Measurements from ENCODE around the gene CDK14. TPM values are rescaled to one million over a fixed set of nuclear protein-coding genes. Genes with fewer than 3 reads are reported as not detected.

The CDK14 gene
- total and polyA plus RNA-seq, 5 donors from 2014 or later, result 0.58 to 4.0 (median 2.3) TPM

DNA sequence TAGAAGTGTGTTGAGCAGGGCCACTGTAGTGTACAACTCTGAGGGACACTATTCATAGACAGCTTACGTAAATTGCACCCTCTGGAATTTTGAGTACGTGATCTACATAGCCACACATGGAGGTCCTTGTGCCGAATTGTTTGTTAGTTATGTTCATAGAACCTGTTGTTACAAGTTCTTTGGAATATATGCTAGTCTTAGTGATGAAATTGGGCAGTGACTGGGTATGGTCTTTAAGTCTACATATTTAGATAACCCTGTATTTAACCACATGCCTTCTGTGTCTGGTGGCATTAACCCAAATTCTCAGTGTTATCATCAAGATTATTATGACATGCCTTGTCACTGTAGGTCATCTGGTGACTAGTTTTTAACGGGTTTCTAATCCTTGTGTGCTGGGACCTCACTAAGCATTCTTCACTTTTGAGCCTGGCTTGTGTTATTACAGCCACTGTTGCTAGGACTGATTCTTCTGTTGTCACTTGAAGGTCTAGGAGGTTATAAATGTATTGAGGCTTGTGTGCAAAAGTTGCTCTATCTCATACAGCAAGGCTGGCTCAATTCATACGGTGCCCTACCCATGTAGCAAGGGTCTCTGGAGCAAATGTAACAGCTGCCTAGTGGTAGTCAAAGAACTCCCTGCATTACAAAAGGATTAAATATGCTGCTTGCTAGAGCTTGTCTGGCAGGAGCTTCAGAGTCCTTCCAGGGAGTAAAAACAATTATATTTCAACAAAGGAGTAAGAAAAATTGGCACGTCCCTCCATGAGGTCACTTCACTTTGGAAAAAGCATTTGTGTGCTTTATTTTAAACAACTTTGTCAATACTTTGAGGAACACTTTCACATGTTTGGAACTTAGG lies 65.4 kb downstream of the CDK14 start:
- DNase-seq, result no peak
- no peaks in the 10 kb centered on the region for H3K36me3 ChIP-seq (ENCODE audit: control insufficient read depth, insufficient read depth, low read length)
- no peaks in the 10 kb centered on the region for H3K4me1 ChIP-seq (ENCODE audit: control insufficient read depth, insufficient read depth, low read length, poor library complexity, severe bottlenecking)
- no peaks in the 10 kb centered on the region for H3K36me3 Mint-ChIP-seq
- H3K9me3 ChIP-seq (ENCODE audit: control insufficient read depth in 2 of 2, low read length in 2 of 2), result no peaks in the 10 kb centered on the region
- no peaks in the 10 kb centered on the region for H3K27me3 Mint-ChIP-seq
- H3K4me3 ChIP-seq (ENCODE audit: low read depth, low read length), result no peak overlapping the region
- H3K27ac Mint-ChIP-seq, result no peak overlapping the region
- no peaks in the 10 kb centered on the region for H3K4me1 Mint-ChIP-seq
- no peak overlapping the region for H3K27ac ChIP-seq (ENCODE audit: insufficient read depth, low read length, poor library complexity, severe bottlenecking)
- no peaks in the 10 kb centered on the region for H3K27me3 ChIP-seq (ENCODE audit: control insufficient read depth, insufficient read depth, low read length)
- no peak for ATAC-seq (ENCODE audit: low read depth in 2 of 2)
- peaks cover 0 to 9% (median 0%) of the 10 kb centered on the region in 7 donors for H3K9me3 Mint-ChIP-seq
- H3K4me3 Mint-ChIP-seq, result no peak overlapping the region

DNA sequence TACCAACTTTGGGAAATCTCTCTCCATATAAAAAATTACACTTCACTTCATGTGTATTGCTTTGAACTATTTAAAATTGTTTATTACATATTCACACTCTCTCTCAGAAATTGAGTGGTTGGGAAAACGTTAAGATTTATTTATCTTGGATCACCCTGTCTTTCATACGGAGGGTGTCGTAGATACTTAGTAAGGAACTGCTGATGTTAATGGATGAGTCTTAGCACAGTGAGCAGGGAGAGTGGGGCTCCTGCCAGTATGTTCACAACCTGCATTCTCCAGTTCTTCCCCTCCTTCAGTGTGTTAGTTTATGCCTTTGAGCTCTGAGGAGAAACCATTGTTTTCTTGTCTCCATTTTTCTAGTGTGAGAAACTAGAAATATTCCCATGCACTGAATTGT lies 67.1 kb downstream of the CDK14 start:
- no peaks in the 10 kb centered on the region for H3K36me3 Mint-ChIP-seq
- H3K27me3 ChIP-seq (ENCODE audit: control insufficient read depth, insufficient read depth, low read length), result no peaks in the 10 kb centered on the region
- no peak for ATAC-seq (ENCODE audit: low read depth in 2 of 2)
- H3K4me1 ChIP-seq (ENCODE audit: control insufficient read depth, insufficient read depth, low read length, poor library complexity, severe bottlenecking), result no peaks in the 10 kb centered on the region
- no peaks in the 10 kb centered on the region for H3K27me3 Mint-ChIP-seq
- H3K9me3 Mint-ChIP-seq, result peaks cover 0 to 9% (median 0%) of the 10 kb centered on the region in 7 donors
- H3K4me1 Mint-ChIP-seq, result no peaks in the 10 kb centered on the region
- H3K4me3 Mint-ChIP-seq, result no peak overlapping the region
- no peak overlapping the region for H3K27ac Mint-ChIP-seq
- H3K36me3 ChIP-seq (ENCODE audit: control insufficient read depth, insufficient read depth, low read length), result no peaks in the 10 kb centered on the region
- H3K27ac ChIP-seq (ENCODE audit: insufficient read depth, low read length, poor library complexity, severe bottlenecking), result no peak overlapping the region
- DNase-seq, result no peak
- H3K9me3 ChIP-seq (ENCODE audit: control insufficient read depth in 2 of 2, low read length in 2 of 2), result no peaks in the 10 kb centered on the region
- no peak overlapping the region for H3K4me3 ChIP-seq (ENCODE audit: low read depth, low read length)

GRCh38 chr7:90666186-90666585 lies 70.1 kb downstream of the CDK14 start:
- no peaks in the 10 kb centered on the region for H3K4me1 ChIP-seq (ENCODE audit: control insufficient read depth, insufficient read depth, low read length, poor library complexity, severe bottlenecking)
- no peaks in the 10 kb centered on the region for H3K27me3 Mint-ChIP-seq
- H3K9me3 Mint-ChIP-seq, result peaks cover 0 to 6% (median 0%) of the 10 kb centered on the region in 7 donors
- H3K36me3 ChIP-seq (ENCODE audit: control insufficient read depth, insufficient read depth, low read length), result no peaks in the 10 kb centered on the region
- no peak overlapping the region for H3K4me3 ChIP-seq (ENCODE audit: low read depth, low read length)
- H3K27ac Mint-ChIP-seq, result no peak overlapping the region
- no peaks in the 10 kb centered on the region for H3K27me3 ChIP-seq (ENCODE audit: control insufficient read depth, insufficient read depth, low read length)
- no peak overlapping the region for H3K4me3 Mint-ChIP-seq
- DNase-seq (no peak), ATAC-seq (ENCODE audit: low read depth in 2 of 2) (no peak)
- no peaks in the 10 kb centered on the region for H3K9me3 ChIP-seq (ENCODE audit: control insufficient read depth in 2 of 2, low read length in 2 of 2)
- H3K4me1 Mint-ChIP-seq, result no peaks in the 10 kb centered on the region
- H3K27ac ChIP-seq (ENCODE audit: insufficient read depth, low read length, poor library complexity, severe bottlenecking), result no peak overlapping the region
- H3K36me3 Mint-ChIP-seq, result no peaks in the 10 kb centered on the region

- Mint-ChIP-seq H3K27me3 (no peaks in the 10 kb centered on the region), H3K4me3 (no peak overlapping the region), H3K36me3 (no peaks in the 10 kb centered on the region), H3K27ac (no peak overlapping the region), H3K4me1 (no peaks in the 10 kb centered on the region), H3K9me3 (peaks cover 0 to 10% (median 0%) of the 10 kb centered on the region in 7 donors)
- no peak overlapping the region for H3K27ac ChIP-seq (ENCODE audit: insufficient read depth, low read length, poor library complexity, severe bottlenecking)
- no peak overlapping the region for H3K4me3 ChIP-seq (ENCODE audit: low read depth, low read length)
- no peaks in the 10 kb centered on the region for H3K36me3 ChIP-seq (ENCODE audit: control insufficient read depth, insufficient read depth, low read length)
- no peaks in the 10 kb centered on the region for H3K27me3 ChIP-seq (ENCODE audit: control insufficient read depth, insufficient read depth, low read length)
- H3K4me1 ChIP-seq (ENCODE audit: control insufficient read depth, insufficient read depth, low read length, poor library complexity, severe bottlenecking), result no peaks in the 10 kb centered on the region
- DNase-seq (no peak), ATAC-seq (ENCODE audit: low read depth in 2 of 2) (no peak)
- H3K9me3 ChIP-seq (ENCODE audit: control insufficient read depth in 2 of 2, low read length in 2 of 2), result no peaks in the 10 kb centered on the region
Measured at GRCh38 chr7:90668992-90669391, 72.9 kb downstream of the CDK14 start.

GRCh38 chr7:90669492-90669891 lies 73.4 kb downstream of the CDK14 start:
- Mint-ChIP-seq H3K36me3 (no peaks in the 10 kb centered on the region), H3K27me3 (no peaks in the 10 kb centered on the region), H3K27ac (no peak overlapping the region), H3K4me1 (no peaks in the 10 kb centered on the region), H3K4me3 (no peak overlapping the region), H3K9me3 (peaks cover 0 to 10% (median 0%) of the 10 kb centered on the region in 7 donors)
- ATAC-seq (ENCODE audit: low read depth in 2 of 2) (no peak), DNase-seq (no peak)
- Histone ChIP-seq H3K4me3 (ENCODE audit: low read depth, low read length) (no peak overlapping the region), H3K27me3 (ENCODE audit: control insufficient read depth, insufficient read depth, low read length) (no peaks in the 10 kb centered on the region), H3K36me3 (ENCODE audit: control insufficient read depth, insufficient read depth, low read length) (no peaks in the 10 kb centered on the region), H3K27ac (ENCODE audit: insufficient read depth, low read length, poor library complexity, severe bottlenecking) (no peak overlapping the region), H3K9me3 (ENCODE audit: control insufficient read depth in 2 of 2, low read length in 2 of 2) (no peaks in the 10 kb centered on the region), H3K4me1 (ENCODE audit: control insufficient read depth, insufficient read depth, low read length, poor library complexity, severe bottlenecking) (no peaks in the 10 kb centered on the region)

DNA sequence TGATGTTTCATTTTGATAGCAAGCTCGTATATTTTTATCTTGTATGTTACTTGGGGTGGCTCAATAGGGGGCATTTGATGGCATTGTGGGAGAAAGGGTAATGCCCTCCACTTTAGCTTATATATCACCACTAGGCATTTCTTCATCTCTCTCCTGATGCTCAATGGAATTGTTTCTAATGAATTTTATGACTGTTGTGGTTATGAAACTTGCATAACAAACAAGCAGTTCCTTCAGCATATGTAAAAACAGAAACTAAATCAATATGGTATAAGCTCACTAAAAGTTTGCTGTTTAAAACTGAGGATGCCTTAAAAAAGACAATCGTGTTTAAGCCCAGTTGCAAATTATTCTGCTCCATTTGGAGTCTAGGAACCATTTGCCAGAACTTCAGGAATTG lies 75.5 kb downstream of the CDK14 start:
- H3K36me3 ChIP-seq (ENCODE audit: control insufficient read depth, insufficient read depth, low read length), result no peaks in the 10 kb centered on the region
- H3K9me3 ChIP-seq (ENCODE audit: control insufficient read depth in 2 of 2, low read length in 2 of 2), result no peaks in the 10 kb centered on the region
- no peaks in the 10 kb centered on the region for H3K4me1 ChIP-seq (ENCODE audit: control insufficient read depth, insufficient read depth, low read length, poor library complexity, severe bottlenecking)
- no peaks in the 10 kb centered on the region for H3K4me1 Mint-ChIP-seq
- H3K36me3 Mint-ChIP-seq, result no peaks in the 10 kb centered on the region
- no peaks in the 10 kb centered on the region for H3K27me3 ChIP-seq (ENCODE audit: control insufficient read depth, insufficient read depth, low read length)
- no peaks in the 10 kb centered on the region for H3K27me3 Mint-ChIP-seq
- no peak overlapping the region for H3K27ac Mint-ChIP-seq
- H3K4me3 ChIP-seq (ENCODE audit: low read depth, low read length), result no peak overlapping the region
- H3K27ac ChIP-seq (ENCODE audit: insufficient read depth, low read length, poor library complexity, severe bottlenecking), result no peak overlapping the region
- no peak overlapping the region for H3K4me3 Mint-ChIP-seq
- ATAC-seq (ENCODE audit: low read depth in 2 of 2), result no peak
- no peak for DNase-seq
- peaks cover 0 to 11% (median 0%) of the 10 kb centered on the region in 7 donors for H3K9me3 Mint-ChIP-seq

- no peak for ATAC-seq (ENCODE audit: low read depth in 2 of 2)
- H3K9me3 Mint-ChIP-seq, result peaks cover 0 to 11% (median 0%) of the 10 kb centered on the region in 7 donors
Measured at GRCh38 chr7:90672210-90672609, 76.1 kb downstream of the CDK14 start.

GRCh38 chr7:90674625-90675024 lies 78.5 kb downstream of the CDK14 start:
- H3K9me3 ChIP-seq (ENCODE audit: control insufficient read depth in 2 of 2, low read length in 2 of 2), result no peaks in the 10 kb centered on the region
- H3K4me3 ChIP-seq (ENCODE audit: low read depth, low read length), result no peak overlapping the region
- H3K4me1 Mint-ChIP-seq, result no peaks in the 10 kb centered on the region
- ATAC-seq (ENCODE audit: low read depth in 2 of 2), result no peak
- no peak overlapping the region for H3K4me3 Mint-ChIP-seq
- no peak overlapping the region for H3K27ac Mint-ChIP-seq
- H3K27ac ChIP-seq (ENCODE audit: insufficient read depth, low read length, poor library complexity, severe bottlenecking), result no peak overlapping the region
- no peaks in the 10 kb centered on the region for H3K36me3 Mint-ChIP-seq
- H3K27me3 ChIP-seq (ENCODE audit: control insufficient read depth, insufficient read depth, low read length), result no peaks in the 10 kb centered on the region
- no peaks in the 10 kb centered on the region for H3K27me3 Mint-ChIP-seq
- no peak for DNase-seq
- peaks cover 0 to 11% (median 0%) of the 10 kb centered on the region in 7 donors for H3K9me3 Mint-ChIP-seq
- no peaks in the 10 kb centered on the region for H3K4me1 ChIP-seq (ENCODE audit: control insufficient read depth, insufficient read depth, low read length, poor library complexity, severe bottlenecking)
- no peaks in the 10 kb centered on the region for H3K36me3 ChIP-seq (ENCODE audit: control insufficient read depth, insufficient read depth, low read length)

More at GRCh38 chr7:90672210-90672609, 76.1 kb downstream of the CDK14 start:
- H3K27ac ChIP-seq (ENCODE audit: insufficient read depth, low read length, poor library complexity, severe bottlenecking), result no peak overlapping the region
- H3K27me3 Mint-ChIP-seq, result no peaks in the 10 kb centered on the region
- H3K36me3 ChIP-seq (ENCODE audit: control insufficient read depth, insufficient read depth, low read length), result no peaks in the 10 kb centered on the region
- H3K4me1 ChIP-seq (ENCODE audit: control insufficient read depth, insufficient read depth, low read length, poor library complexity, severe bottlenecking), result no peaks in the 10 kb centered on the region
- no peak overlapping the region for H3K27ac Mint-ChIP-seq
- H3K4me3 Mint-ChIP-seq, result no peak overlapping the region
- DNase-seq, result no peak
- H3K4me1 Mint-ChIP-seq, result no peaks in the 10 kb centered on the region
- no peaks in the 10 kb centered on the region for H3K9me3 ChIP-seq (ENCODE audit: control insufficient read depth in 2 of 2, low read length in 2 of 2)
- no peaks in the 10 kb centered on the region for H3K27me3 ChIP-seq (ENCODE audit: control insufficient read depth, insufficient read depth, low read length)
- H3K36me3 Mint-ChIP-seq, result no peaks in the 10 kb centered on the region
- no peak overlapping the region for H3K4me3 ChIP-seq (ENCODE audit: low read depth, low read length)
